DMS 273 treated with DMSO at 0.1 percent for 48 hours (cell line): ENCODE results near the gene PAX2.

Experiments used
- DNase-seq: peaks from one replicate; lab custom pipeline; 2025; lab: John Stamatoyannopoulos, UW

The PAX2 gene

GRCh38 chr10:100755821-100756220, 10.4 kb downstream of the PAX2 start:
- DNase-seq, result no peak

GRCh38 chr10:100759331-100759730, 13.9 kb downstream of the PAX2 start:
- DNase-seq, result no peak

GRCh38 chr10:100760726-100761125, 15.3 kb downstream of the PAX2 start:
- no peak for DNase-seq

- no peak for DNase-seq
Observed at GRCh38 chr10:100761191-100761590, 15.8 kb downstream of the PAX2 start.

- no peak for DNase-seq
Observed at GRCh38 chr10:100763043-100763747, 17.8 kb downstream of the PAX2 start.

GRCh38 chr10:100766693-100767421, 21.5 kb downstream of the PAX2 start:
- no peak for DNase-seq

GRCh38 chr10:100767422-100767775, 22.0 kb downstream of the PAX2 start:
- no peak for DNase-seq

- no peak for DNase-seq
Observed at GRCh38 chr10:100769481-100769880, 24.1 kb downstream of the PAX2 start.

- DNase-seq, result no peak
Observed at GRCh38 chr10:100773646-100774045, 28.3 kb downstream of the PAX2 start.

GRCh38 chr10:100774223-100774622, 28.8 kb downstream of the PAX2 start:
- DNase-seq, result no peak

GRCh38 chr10:100774876-100775275, 29.5 kb downstream of the PAX2 start:
- no peak for DNase-seq

- DNase-seq, result no peak
Observed at GRCh38 chr10:100775386-100775785, 30.0 kb downstream of the PAX2 start.

GRCh38 chr10:100775871-100776270, 30.5 kb downstream of the PAX2 start:
- DNase-seq, result no peak

GRCh38 chr10:100776671-100777070, 31.3 kb downstream of the PAX2 start:
- no peak for DNase-seq

GRCh38 chr10:100779329-100779728, 33.9 kb downstream of the PAX2 start:
- DNase-seq, result no peak

- DNase-seq, result no peak
Observed at GRCh38 chr10:100780324-100780723, 34.9 kb downstream of the PAX2 start.

- no peak for DNase-seq
Observed at GRCh38 chr10:100781145-100781665, 35.8 kb downstream of the PAX2 start.

- DNase-seq, result no peak
Observed at GRCh38 chr10:100782461-100783244, 37.3 kb downstream of the PAX2 start.

- no peak for DNase-seq
Observed at GRCh38 chr10:100784126-100784525, 38.7 kb downstream of the PAX2 start.

- DNase-seq, result no peak
Observed at GRCh38 chr10:100786591-100786990, 41.2 kb downstream of the PAX2 start.

GRCh38 chr10:100788002-100788903, 42.9 kb downstream of the PAX2 start:
- no peak for DNase-seq

- no peak for DNase-seq
Observed at GRCh38 chr10:100790761-100791208, 45.4 kb downstream of the PAX2 start.
